Fibroblast of the aortic adventitia (primary cell): Measurements from ENCODE around the gene SLC26A3. TPM values are rescaled to one million over a fixed set of nuclear protein-coding genes. Genes with fewer than 3 reads are reported as not detected.

ENCODE experiments used
- DNase-seq: peaks from one replicate; pipeline ENCODE4 v3.0.0-alpha.2; 2010; ENCODE audit warnings: low read depth
- H3K4me3 ChIP-seq: 2 replicates; pipeline ENCODE4 v1.5.1; 2011; ENCODE audit warnings: low read depth, mild to moderate bottlenecking, control low read depth, low read length, moderate library complexity
- total RNA-seq: library from RNA; depleted of rRNA; stranded (reverse); fragments of >200 nt; gene quantifications from 2 replicates; pipeline ENCODE4 v1.2.3, GENCODE V29; 2012; ENCODE audit warnings: low replicate concordance
- TF ChIP-seq, protein P1 (sequence below): IDR thresholded peaks from 2 replicates; pipeline ENCODE4 v1.5.1; 2011; ENCODE audit warnings: mild to moderate bottlenecking, low read length, control low read depth, inconsistent platforms; ENCODE audit not compliant: insufficient read depth

The SLC26A3 gene
- total RNA-seq, 1 donor: not detected

DNA sequence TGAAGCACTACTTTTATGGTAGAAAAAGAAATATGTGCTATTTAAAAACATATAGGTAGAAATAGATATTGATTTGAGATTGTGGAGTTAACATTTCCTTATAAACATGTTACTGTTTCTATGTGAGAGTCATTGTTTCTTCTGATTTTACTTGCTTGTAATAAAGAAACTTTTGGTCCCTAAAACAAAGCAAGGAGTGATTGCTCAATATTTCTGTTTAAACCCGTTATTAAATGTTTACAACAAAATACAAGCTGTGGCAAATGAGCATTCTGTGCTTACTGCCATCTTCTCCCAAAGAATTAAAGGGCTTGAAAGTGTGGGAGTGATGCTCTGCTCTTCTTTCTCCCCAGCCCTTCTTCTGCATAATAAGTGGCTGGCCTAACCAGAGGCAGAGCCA is 81.7 kb downstream of the SLC26A3 start:
- TF ChIP-seq, protein P1, sequence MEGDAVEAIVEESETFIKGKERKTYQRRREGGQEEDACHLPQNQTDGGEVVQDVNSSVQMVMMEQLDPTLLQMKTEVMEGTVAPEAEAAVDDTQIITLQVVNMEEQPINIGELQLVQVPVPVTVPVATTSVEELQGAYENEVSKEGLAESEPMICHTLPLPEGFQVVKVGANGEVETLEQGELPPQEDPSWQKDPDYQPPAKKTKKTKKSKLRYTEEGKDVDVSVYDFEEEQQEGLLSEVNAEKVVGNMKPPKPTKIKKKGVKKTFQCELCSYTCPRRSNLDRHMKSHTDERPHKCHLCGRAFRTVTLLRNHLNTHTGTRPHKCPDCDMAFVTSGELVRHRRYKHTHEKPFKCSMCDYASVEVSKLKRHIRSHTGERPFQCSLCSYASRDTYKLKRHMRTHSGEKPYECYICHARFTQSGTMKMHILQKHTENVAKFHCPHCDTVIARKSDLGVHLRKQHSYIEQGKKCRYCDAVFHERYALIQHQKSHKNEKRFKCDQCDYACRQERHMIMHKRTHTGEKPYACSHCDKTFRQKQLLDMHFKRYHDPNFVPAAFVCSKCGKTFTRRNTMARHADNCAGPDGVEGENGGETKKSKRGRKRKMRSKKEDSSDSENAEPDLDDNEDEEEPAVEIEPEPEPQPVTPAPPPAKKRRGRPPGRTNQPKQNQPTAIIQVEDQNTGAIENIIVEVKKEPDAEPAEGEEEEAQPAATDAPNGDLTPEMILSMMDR: no peak
- H3K4me3 ChIP-seq: no peak overlapping the region
- no peak for DNase-seq

DNA sequence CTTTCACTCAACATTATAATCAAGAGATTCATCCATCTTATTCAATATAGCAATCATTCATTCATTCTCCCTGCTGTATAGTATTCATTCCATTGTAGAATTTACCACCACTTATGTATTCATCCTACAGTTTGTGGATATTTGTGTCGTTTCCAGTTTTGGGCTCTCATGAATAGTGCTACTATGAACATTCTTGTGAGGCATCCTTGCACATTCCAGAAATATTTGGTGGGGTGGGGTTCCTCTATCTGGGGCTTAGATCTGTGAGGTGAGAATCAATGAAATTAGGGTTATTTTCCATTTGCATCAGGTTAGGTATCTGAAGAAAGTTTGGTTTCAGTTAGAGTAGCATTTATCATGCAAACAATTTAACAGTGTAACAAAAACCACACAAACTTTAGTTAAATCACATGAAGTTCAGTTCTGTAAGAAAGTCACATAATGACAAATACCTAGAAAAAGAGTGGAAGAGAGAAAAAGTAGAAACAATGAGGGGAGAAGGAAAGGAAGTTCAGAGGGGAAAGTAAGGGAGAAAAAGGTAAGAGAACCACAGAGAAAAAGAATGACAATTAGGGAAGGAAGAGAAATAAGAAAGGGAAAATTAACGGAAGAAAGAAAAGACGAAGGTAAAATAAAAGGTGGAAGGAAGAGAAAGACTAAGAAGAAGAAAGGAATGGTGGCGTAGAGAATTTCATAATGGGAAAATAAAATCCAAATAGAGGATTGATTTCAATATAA is 84.4 kb downstream of the SLC26A3 start:
- no peak overlapping the region for H3K4me3 ChIP-seq

DNA sequence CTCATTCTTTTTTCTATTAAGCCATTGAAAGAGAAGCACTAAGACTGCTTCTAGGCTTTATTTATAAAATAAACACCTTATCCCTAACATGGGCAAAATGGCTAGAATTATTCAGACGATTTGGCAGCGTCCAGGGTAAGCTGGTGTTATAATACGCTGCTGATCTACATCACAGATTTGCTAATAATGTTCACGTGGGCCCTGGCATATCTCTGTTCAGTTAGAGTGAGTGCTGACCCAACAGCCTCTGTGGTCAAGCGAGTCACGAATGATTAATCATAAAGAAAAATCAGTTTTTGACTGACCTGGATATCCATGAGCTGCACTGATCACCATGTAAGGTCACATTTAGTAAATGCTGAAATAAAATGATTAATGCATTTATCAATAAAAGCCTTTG is 87.5 kb downstream of the SLC26A3 start:
- peak; percentile 28 for DNase-seq
- TF ChIP-seq, protein P1: no peak
- no peak overlapping the region for H3K4me3 ChIP-seq

More for the DNA sequence above, 84.4 kb downstream of the SLC26A3 start:
- TF ChIP-seq, protein P1: no peak
- DNase-seq: no peak

Other genes with a start within 250 kb of the SLC26A3 start
- gene COG5, start 239.3 kb downstream of the SLC26A3 start, total RNA-seq: 53.1 and 53.8 TPM in 2 replicates
- gene DUS4L, start 239.3 kb downstream of the SLC26A3 start, total RNA-seq: 8.5 and 9.3 TPM in 2 replicates
- gene BCAP29, start 223.0 kb downstream of the SLC26A3 start, total RNA-seq: 92.6 and 187 TPM in 2 replicates
- 0.65 and 1.8 TPM in 2 replicates for gene SLC26A4, start 142.4 kb downstream of the SLC26A3 start, total RNA-seq
- gene CBLL1, start 59.1 kb downstream of the SLC26A3 start, total RNA-seq: 32.0 and 32.6 TPM in 2 replicates
- 71.9 and 85.7 TPM in 2 replicates for gene DLD, start 88.0 kb upstream of the SLC26A3 start, total RNA-seq
- 332 and 467 TPM in 2 replicates for gene LAMB1, start 199.9 kb upstream of the SLC26A3 start, total RNA-seq